H1 (cell line): ENCODE results near the gene GTF2H1. TPM values are rescaled to one million over a fixed set of nuclear protein-coding genes. Genes with fewer than 3 reads are reported as not detected.

Experiments
- CTCF ChIA-PET: fragments of 300-600 bp; sonication (Branson Sonifier 250); formaldehyde crosslinking; loops from one replicate; lab custom pipeline; 2021; ENCODE audit not compliant: partially characterized antibody; lab: Charles Lee
- POLR2A ChIA-PET: fragments of 300-600 bp; sonication (Branson Sonifier 250); formaldehyde crosslinking; loops from one replicate; lab custom pipeline; 2021; ENCODE audit warnings: inconsistent platforms; ENCODE audit not compliant: partially characterized antibody; lab: Charles Lee
- DNase-seq, 2 experiments: peaks; one replicate each; pipeline versions ENCODE4 v3.0.0 to v3.0.0-alpha.2; 2010 to 2022; ENCODE audit warnings: low spot score in 2 of 2, low read depth in 1 of 2, mixed read lengths in 1 of 2
- FAIRE-seq: peaks from 2 replicates; lab custom pipeline; 2011; peaks lifted over from hg19 to GRCh38; lab: Jason Lieb, UNC
- H2AFZ ChIP-seq: 2 replicates; pipeline ENCODE4 v1.8.1; 2012; ENCODE audit warnings: low read length, inconsistent platforms
- H2AK5ac ChIP-seq: 2 replicates; pipeline ENCODE4 v1.6.1; 2013; ENCODE audit warnings: low read depth, low read length
- H2BK120ac ChIP-seq: replicated peaks from 2 replicates; pipeline ENCODE3; 2013; ENCODE audit warnings: low read depth, low read length, inconsistent platforms
- H2BK12ac ChIP-seq: 2 replicates; pipeline ENCODE4 v1.6.1; 2013; ENCODE audit warnings: low read depth, low read length
- H2BK15ac ChIP-seq: 2 replicates; pipeline ENCODE4 v1.6.1; 2013; ENCODE audit warnings: low read length
- H2BK20ac ChIP-seq: 2 replicates; pipeline ENCODE4 v1.6.1; 2013; ENCODE audit warnings: low read length
- H2BK5ac ChIP-seq: 2 replicates; pipeline ENCODE4 v1.6.1; 2013; ENCODE audit warnings: low read depth, low read length
- H3K14ac ChIP-seq: 2 replicates; pipeline ENCODE4 v1.6.1; 2013; ENCODE audit warnings: inconsistent platforms; ENCODE audit not compliant: insufficient read length
- H3K18ac ChIP-seq: 2 replicates; pipeline ENCODE4 v1.6.1; 2013; ENCODE audit warnings: low read length; ENCODE audit errors: extremely low read depth
- H3K23ac ChIP-seq: 2 replicates; pipeline ENCODE4 v1.6.1; 2013; ENCODE audit warnings: inconsistent platforms; ENCODE audit not compliant: insufficient read length
- H3K23me2 ChIP-seq: 2 replicates; pipeline ENCODE4 v1.6.1; 2013; ENCODE audit warnings: low read depth, low read length
- H3K27ac ChIP-seq: 2 replicates; pipeline ENCODE4 v1.6.1; 2011; ENCODE audit warnings: low read depth, low read length, inconsistent platforms
- H3K27me3 ChIP-seq, 4 experiments: replicated peaks in 1 of 4; 1 replicate in 1 of 4; 2 replicates in 3 of 4; pipeline versions ENCODE4 v1.6.1 to v1.8.1; 2011 to 2013; ENCODE audit warnings: low read length in 3 of 4, mild to moderate bottlenecking in 3 of 4, inconsistent platforms in 2 of 4, mixed read lengths in 2 of 4, moderate library complexity in 1 of 4; ENCODE audit not compliant: control insufficient read depth in 3 of 4, insufficient read depth in 3 of 4; ENCODE audit errors: extremely low read depth in 1 of 4
- H3K36me3 ChIP-seq, 4 experiments: 2 replicates each; pipeline versions ENCODE4 v1.6.1 to v1.8.1; 2011 to 2013; ENCODE audit warnings: mild to moderate bottlenecking in 4 of 4, low read length in 3 of 4, moderate library complexity in 2 of 4, control low read depth in 1 of 4, inconsistent platforms in 1 of 4; ENCODE audit not compliant: insufficient read depth in 4 of 4, control insufficient read depth in 2 of 4
- H3K4ac ChIP-seq: replicated peaks from 2 replicates; pipeline ENCODE3; 2013; ENCODE audit warnings: low read length, low read depth, mixed read lengths, inconsistent platforms; ENCODE audit not compliant: insufficient read length
- H3K4me1 ChIP-seq, 4 experiments: replicated peaks in 1 of 4; 1 replicate in 1 of 4; 2 replicates in 3 of 4; pipeline versions ENCODE4 v1.6.1 to v1.8.1; 2011 to 2013; ENCODE audit warnings: low read length in 3 of 4, inconsistent platforms in 2 of 4, mixed read lengths in 1 of 4; ENCODE audit not compliant: insufficient read depth in 4 of 4, control insufficient read depth in 3 of 4
- H3K4me2 ChIP-seq, 2 experiments: 2 replicates each; pipeline versions ENCODE4 v1.6.1 to v1.8.1; 2011 to 2013; ENCODE audit warnings: low read depth in 2 of 2, low read length in 2 of 2, control low read depth in 1 of 2, inconsistent platforms in 1 of 2, mild to moderate bottlenecking in 1 of 2; ENCODE audit not compliant: insufficient read depth in 1 of 2
- H3K4me3 ChIP-seq, 4 experiments: fragments of 200-600, 300-600 bp in 1 of 4; sonication (generic), shearing (Covaris generic), sonication (Bioruptor Twin) in 1 of 4; 2 replicates each; pipeline versions ENCODE4 v1.5.1 to v1.8.1; 2011 to 2016; ENCODE audit warnings: low read length in 4 of 4, low read depth in 3 of 4, control low read depth in 2 of 4, inconsistent platforms in 2 of 4, mild to moderate bottlenecking in 2 of 4, mixed read lengths in 1 of 4, moderate library complexity in 1 of 4; ENCODE audit not compliant: insufficient read depth in 2 of 4; ENCODE audit errors: extremely low read depth in 1 of 4
- H3K56ac ChIP-seq: replicated peaks from 2 replicates; pipeline ENCODE3; 2013; ENCODE audit warnings: low read depth, mild to moderate bottlenecking, mixed read lengths, low read length, inconsistent platforms; ENCODE audit not compliant: insufficient read length
- H3K79me1 ChIP-seq: 2 replicates; pipeline ENCODE4 v1.6.1; 2013; ENCODE audit warnings: low read depth, low read length, control low read depth
- H3K79me2 ChIP-seq, 2 experiments: 2 replicates each; pipeline versions ENCODE4 v1.6.1 to v1.8.1; 2012 to 2013; ENCODE audit warnings: low read length in 2 of 2, mild to moderate bottlenecking in 2 of 2, inconsistent platforms in 1 of 2; ENCODE audit not compliant: insufficient read depth in 2 of 2, control insufficient read depth in 1 of 2
- H3K9ac ChIP-seq, 4 experiments: replicated peaks in 1 of 4; 1 replicate in 1 of 4; 2 replicates in 3 of 4; pipeline versions ENCODE4 v1.6.1 to v1.8.1; 2011 to 2013; ENCODE audit warnings: low read depth in 3 of 4, low read length in 3 of 4, control low read depth in 2 of 4, mild to moderate bottlenecking in 2 of 4, moderate library complexity in 2 of 4, inconsistent platforms in 1 of 4; ENCODE audit errors: extremely low read depth in 1 of 4
- H3K9me3 ChIP-seq, 2 experiments: 2 replicates each; pipeline versions ENCODE4 v1.6.1 to v1.8.1; 2012 to 2013; ENCODE audit warnings: mild to moderate bottlenecking in 2 of 2, moderate library complexity in 2 of 2, control low read depth in 1 of 2, inconsistent platforms in 1 of 2, low read depth in 1 of 2, low read length in 1 of 2, mixed read lengths in 1 of 2; ENCODE audit not compliant: insufficient read depth in 2 of 2
- H4K20me1 ChIP-seq, 2 experiments: replicated peaks in 1 of 2; 2 replicates each; pipeline versions ENCODE3 to v1.8.1; 2011 to 2013; ENCODE audit warnings: inconsistent platforms in 2 of 2, low read length in 2 of 2, mild to moderate bottlenecking in 1 of 2; ENCODE audit not compliant: insufficient read depth in 2 of 2, control insufficient read depth in 1 of 2
- H4K5ac ChIP-seq: 2 replicates; pipeline ENCODE4 v1.6.1; 2013; ENCODE audit warnings: low read length, low read depth, mixed read lengths, inconsistent platforms; ENCODE audit not compliant: insufficient read length
- H4K8ac ChIP-seq: 2 replicates; pipeline ENCODE4 v1.8.0; 2013; ENCODE audit warnings: mild to moderate bottlenecking, moderate library complexity, low read length, inconsistent platforms; ENCODE audit not compliant: insufficient read depth; ENCODE audit errors: extremely low read depth
- H4K91ac ChIP-seq: replicated peaks from 2 replicates; pipeline ENCODE3; 2013; ENCODE audit warnings: low read length, mixed read lengths, inconsistent platforms; ENCODE audit not compliant: insufficient read length
- CBX5 ChIP-seq: fragments of 300-800, 300-1000 bp; sonication (generic); IDR thresholded peaks from 2 replicates; pipeline ENCODE4 v1.7.1; 2016; ENCODE audit warnings: antibody characterized with exemption, low read length, low read depth
- CEBPB ChIP-seq: IDR thresholded peaks from 2 replicates; pipeline ENCODE4 v1.6.1; 2012; ENCODE audit warnings: low read depth, low read length
- CHD2 ChIP-seq: IDR thresholded peaks from 2 replicates; pipeline ENCODE4 v1.6.1; 2012; ENCODE audit warnings: low read length, improper control_type of control experiment
- CTCF ChIP-seq, 3 experiments: IDR thresholded peaks; 1 replicate in 2 of 3; 2 replicates in 1 of 3; pipeline versions ENCODE4 v1.5.1 to v1.6.1; 2011; ENCODE audit warnings: low read length in 3 of 3, mild to moderate bottlenecking in 3 of 3, inconsistent platforms in 2 of 3, low read depth in 1 of 3, moderate library complexity in 1 of 3; ENCODE audit not compliant: insufficient read depth in 1 of 3; ENCODE audit errors: control extremely low read depth in 1 of 3
- EP300 ChIP-seq, 2 experiments: IDR thresholded peaks; 1 replicate in 1 of 2; 2 replicates in 1 of 2; pipeline ENCODE4 v1.6.1; 2011 to 2012; ENCODE audit warnings: low read depth in 2 of 2, low read length in 2 of 2, mild to moderate bottlenecking in 2 of 2, borderline replicate concordance in 1 of 2, inconsistent platforms in 1 of 2, moderate library complexity in 1 of 2
- KDM1A ChIP-seq: fragments of 200-600, 300-600 bp; sonication (generic); IDR thresholded peaks from 2 replicates; pipeline ENCODE4 v1.7.1; 2016; ENCODE audit warnings: mild to moderate bottlenecking, low read length, borderline replicate concordance
- RNF2 ChIP-seq: fragments of 200-900, 300-1000 bp; sonication (generic); IDR thresholded peaks from 2 replicates; pipeline ENCODE4 v1.7.1; 2016; ENCODE audit warnings: borderline replicate concordance, low read depth, mild to moderate bottlenecking, antibody characterized with exemption, low read length; ENCODE audit not compliant: poor library complexity, severe bottlenecking; ENCODE audit errors: missing control alignments
- TEAD4 ChIP-seq: IDR thresholded peaks from 2 replicates; pipeline ENCODE4 v1.6.1; 2012; ENCODE audit warnings: low read depth, low read length, inconsistent platforms, mixed read lengths
- YY1 ChIP-seq: IDR thresholded peaks from 2 replicates; pipeline ENCODE4 v1.6.1; 2011; ENCODE audit warnings: low read depth, mild to moderate bottlenecking, low read length
- WGBS, 2 experiments: shearing (Covaris generic) in 1 of 2; methylation state at CpG; one replicate each; pipeline versions ENCODE4 v1.1.6 to v1.1.7; 2013 to 2015; ENCODE audit warnings: low lambda C conversion rate in 2 of 2, mixed read lengths in 2 of 2, inconsistent platforms in 1 of 2, low coverage in 1 of 2, missing lambda C conversion rate in 1 of 2; ENCODE audit not compliant: insufficient replicate concordance in 2 of 2, insufficient coverage in 1 of 2, insufficient read length in 1 of 2; ENCODE audit errors: extremely low coverage in 1 of 2, missing lambda C conversion rate in 1 of 2; 5-methylcytosine and 5-hydroxymethylcytosine counted together
- polyA plus RNA-seq, 7 experiments: library from polyadenylated mRNA; depleted of rRNA in 3 of 7; stranded (reverse) in 5 of 7; unstranded in 2 of 7; fragments of >200 nt in 5 of 7; fragments of 200-250 nt in 2 of 7; gene quantifications; 1 replicate in 5 of 7; 2 replicates in 1 of 7; 4 replicates in 1 of 7; pipeline versions ENCODE4 v1.2.1 to v1.2.3, GENCODE V29; 2011 to 2013; ENCODE audit warnings: missing spikeins in 2 of 7, mixed read lengths in 2 of 7
- total RNA-seq: library from RNA; stranded (reverse); fragmentation: NEBNext Ultra II Directional; extraction: Animal tissue kit (Norgen Biotek cat#: 25700); gene quantifications from 2 replicates; pipeline ENCODE4 v1.2.1, GENCODE V29; 2021

GTF2H1 gene
- total and polyA plus RNA-seq, 2 of the 8 experiments (the other 6 are each of a cell fraction or from before 2014, with no cell fraction given), result 9.1 to 26.3 TPM

DNA sequence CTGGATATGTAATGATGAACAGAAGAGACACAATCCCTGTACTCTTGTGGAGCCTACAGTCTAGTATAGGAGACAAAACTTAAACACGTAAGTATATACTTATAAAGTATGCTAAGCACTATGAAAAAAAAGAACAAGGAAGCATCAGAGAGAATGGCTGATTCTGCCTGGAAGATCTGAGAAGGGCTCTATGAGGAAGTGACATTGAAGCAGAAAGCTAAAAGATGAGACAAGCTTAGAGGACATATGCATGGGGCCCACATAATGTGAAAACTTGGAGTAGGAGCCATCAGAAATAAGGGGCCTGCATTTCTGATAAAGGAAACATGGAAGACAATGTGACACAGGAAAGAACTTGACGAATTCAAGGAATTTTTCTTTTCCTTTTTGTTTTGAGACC, 39.7 kb upstream of the GTF2H1 start:
- ChIA-PET CTCF (interaction anchor here (0.6 to 1.2 kb wide), 3 partner anchors 9 to 167 kb away, joined by 3 read pairs; no protein-coding TSS in a partner anchor), POLR2A (no interaction called here)
- H2AK5ac ChIP-seq, result no peak overlapping the region
- H3K27ac ChIP-seq, result no peak overlapping the region
- no peak overlapping the region for H2BK20ac ChIP-seq
- no peaks in the 10 kb centered on the region for H3K27me3 ChIP-seq
- WGBS, 2 experiments, result 89% methylated on average over 2 of the region's 2 CpGs; no CpG with 5 or more reads in 1 of the 2 experiments
- H3K23ac ChIP-seq, result no peak overlapping the region
- no peaks in the 10 kb centered on the region for H3K23me2 ChIP-seq
- no peak overlapping the region for H2BK120ac ChIP-seq
- H3K79me1 ChIP-seq, result no peaks in the 10 kb centered on the region
- no peaks in the 10 kb centered on the region for H4K20me1 ChIP-seq
- H3K9ac ChIP-seq, result no peak overlapping the region
- no peak overlapping the region for H3K4me2 ChIP-seq
- TF ChIP-seq CHD2 (no peak), TEAD4 (no peak), CEBPB (no peak), CTCF (IDR thresholded peaks at IDR 0.05; ENCODE audit: control extremely low read depth in 1 of 3, insufficient read depth in 1 of 3, low read depth in 1 of 3, low read length in 3 of 3) (no peak), KDM1A (no peak), RNF2 (no peak), CBX5 (no peak), YY1 (no peak), EP300 (IDR thresholded peaks at IDR 0.05; ENCODE audit: borderline replicate concordance in 1 of 2, low read depth in 2 of 2, low read length in 2 of 2) (no peak)
- no peak overlapping the region for H3K14ac ChIP-seq
- no peak overlapping the region for H2BK12ac ChIP-seq
- H3K18ac ChIP-seq, result no peak overlapping the region
- FAIRE-seq (no peak), DNase-seq (no peak)
- H3K4ac ChIP-seq, result no peak overlapping the region
- no peak overlapping the region for H3K4me3 ChIP-seq
- no peak overlapping the region for H4K91ac ChIP-seq
- H3K56ac ChIP-seq, result no peak overlapping the region
- no peak overlapping the region for H2BK15ac ChIP-seq
- H2AFZ ChIP-seq, result no peak overlapping the region
- no peaks in the 10 kb centered on the region for H3K4me1 ChIP-seq
- H4K5ac ChIP-seq, result no peak overlapping the region
- no peak overlapping the region for H2BK5ac ChIP-seq
- peaks cover 8 to 76% (median 45%) of the 10 kb centered on the region in 4 experiments for H3K36me3 ChIP-seq
- no peaks in the 10 kb centered on the region for H3K79me2 ChIP-seq
- H3K9me3 ChIP-seq, result no peaks in the 10 kb centered on the region
- no peak overlapping the region for H4K8ac ChIP-seq
